HepG2 (cell line): ENCODE results near the gene ATP5MC2. TPM values are rescaled to one million over a fixed set of nuclear protein-coding genes. Genes with fewer than 3 reads are reported as not detected.

Experiments
- ATAC-seq: fragments of 200-7000 bp; cut with Tn5 transposase; 3 replicates; pipeline ENCODE4 v1.9.1; 2020; ENCODE audit warnings: mild to moderate bottlenecking, moderate library complexity
- BruUV-seq: library from RNA; stranded (reverse); fragments of 400-500 nt; replicated peaks from 2 replicates; lab custom pipeline; 2021; lab: Mats Ljungman, UMichigan
- CTCF ChIA-PET: fragments of 300-600 bp; formaldehyde crosslinking; extraction: SDS; loops from one replicate; lab custom pipeline; 2021; ENCODE audit warnings: low total read pairs, inconsistent platforms, low intra/inter-chr PET ratio; lab: Yijun Ruan, JAX
- POLR2A ChIA-PET: fragments of 350-600 bp; sonication (Branson Sonifier 250); formaldehyde crosslinking; loops from one replicate; lab custom pipeline; 2020; ENCODE audit warnings: antibody characterized with exemption, inconsistent platforms; lab: Yijun Ruan, JAX
- DNase-seq: peaks from one replicate; pipeline ENCODE4 v3.0.0-alpha.2; 2015; ENCODE audit warnings: low spot score
- FAIRE-seq: peaks from 3 replicates; lab custom pipeline; 2011; peaks lifted over from hg19 to GRCh38; lab: Jason Lieb, UNC
- H2AFZ ChIP-seq: one replicate; pipeline ENCODE4 v1.6.1; 2011; ENCODE audit warnings: low read length, inconsistent platforms
- H3K27ac ChIP-seq: fragments of 300-600 bp; 3 replicates; pipeline ENCODE4 v1.8.0; 2011; ENCODE audit warnings: mixed run types, mild to moderate bottlenecking, mixed read lengths, low read length, inconsistent platforms; ENCODE audit not compliant: insufficient read depth; ENCODE audit errors: extremely low read length
- H3K27me3 ChIP-seq, 2 experiments: fragments of 200-600 bp in 1 of 2; 2 replicates in 1 of 2; 3 replicates in 1 of 2; pipeline versions ENCODE4 v1.6.0 to v1.8.0; 2011; ENCODE audit warnings: low read length in 2 of 2, mild to moderate bottlenecking in 2 of 2, moderate library complexity in 2 of 2, inconsistent platforms in 1 of 2; ENCODE audit not compliant: insufficient read depth in 2 of 2, control insufficient read depth in 1 of 2
- H3K36me3 ChIP-seq, 2 experiments: fragments of 200-600 bp in 1 of 2; replicated peaks in 1 of 2; 2 replicates in 1 of 2; 3 replicates in 1 of 2; pipeline versions ENCODE4 v1.5.1 to v1.8.0; 2011; ENCODE audit warnings: low read length in 2 of 2, inconsistent platforms in 1 of 2; ENCODE audit not compliant: insufficient read depth in 2 of 2, control insufficient read depth in 1 of 2
- H3K4me1 ChIP-seq: 2 replicates; pipeline ENCODE4 v1.5.1; 2012; ENCODE audit warnings: low read length, inconsistent platforms; ENCODE audit not compliant: insufficient read depth
- H3K4me2 ChIP-seq: 2 replicates; pipeline ENCODE4 v1.6.0; 2011; ENCODE audit warnings: low read depth, low read length, inconsistent platforms
- H3K4me3 ChIP-seq, 3 experiments: fragments of 200-600 bp in 1 of 3; sonication (generic), shearing (Covaris generic) in 1 of 3; replicated peaks in 1 of 3; 2 replicates each; pipeline ENCODE4 v1.5.1; 2011 to 2016; ENCODE audit warnings: low read length in 3 of 3, inconsistent platforms in 2 of 3, low read depth in 2 of 3, mild to moderate bottlenecking in 2 of 3, control low read depth in 1 of 3, mixed read lengths in 1 of 3; ENCODE audit not compliant: insufficient read depth in 1 of 3
- H3K79me2 ChIP-seq: one replicate; pipeline ENCODE4 v1.6.1; 2011; ENCODE audit warnings: low read length, inconsistent platforms; ENCODE audit not compliant: insufficient read depth
- H3K9ac ChIP-seq: 2 replicates; pipeline ENCODE4 v1.6.0; 2011; ENCODE audit warnings: mild to moderate bottlenecking, low read depth, low read length, inconsistent platforms; ENCODE audit not compliant: insufficient read depth
- H3K9me3 ChIP-seq: 2 replicates; pipeline ENCODE4 v1.5.1; 2012; ENCODE audit warnings: mild to moderate bottlenecking, low read length
- H4K20me1 ChIP-seq: 2 replicates; pipeline ENCODE4 v1.6.0; 2011; ENCODE audit warnings: inconsistent platforms, mild to moderate bottlenecking, low read length, moderate library complexity; ENCODE audit not compliant: insufficient read depth
- GATAD2A ChIP-seq: IDR thresholded peaks from 2 replicates; pipeline ENCODE4 v1.6.1; 2016
- GFI1 ChIP-seq: sonication (generic); formaldehyde crosslinking; IDR thresholded peaks from 2 replicates; pipeline ENCODE4 v1.5.0; 2020; ENCODE audit warnings: missing genetic modification reagents, mild to moderate bottlenecking, borderline replicate concordance
- MIER3 ChIP-seq: IDR thresholded peaks from 2 replicates; pipeline ENCODE4 v1.6.1; 2016; ENCODE audit warnings: missing compliant biosample characterization, borderline replicate concordance
- NAIF1 ChIP-seq: sonication (generic); formaldehyde crosslinking; IDR thresholded peaks from 2 replicates; pipeline ENCODE4 v1.5.0; 2020; ENCODE audit warnings: mild to moderate bottlenecking, missing genetic modification reagents, borderline replicate concordance
- SAP130 ChIP-seq: IDR thresholded peaks from 2 replicates; pipeline ENCODE4 v1.6.1; 2016; ENCODE audit warnings: low read depth
- SP5 ChIP-seq: IDR thresholded peaks from 2 replicates; pipeline ENCODE4 v1.6.1; 2016; ENCODE audit warnings: low read depth, borderline replicate concordance
- ZNF337 ChIP-seq: sonication (generic); formaldehyde crosslinking; IDR thresholded peaks from 2 replicates; pipeline ENCODE4 v1.5.1; 2020; ENCODE audit warnings: missing genetic modification reagents, low read depth, mild to moderate bottlenecking, borderline replicate concordance
- WGBS: methylation state at CpG from one replicate; pipeline ENCODE4 v1.1.6; 2017; ENCODE audit warnings: low lambda C conversion rate; 5-methylcytosine and 5-hydroxymethylcytosine counted together
- in situ Hi-C: cut with HindIII; loops from 2 replicates; pipeline ENCODE4 v1.10.0; 2017; ENCODE audit warnings: low pct_unique_long_range_greater_than_20kb; ENCODE audit not compliant: extremely low pct_ligation_motif_present
- intact Hi-C: fragments of 100-400 bp; cut with micrococcal nuclease; formaldehyde crosslinking; loops from one replicate; pipeline ENCODE4 v1.10.0; 2022; ENCODE audit not compliant: unreplicated experiment
- polyA plus RNA-seq, 8 experiments: library from polyadenylated mRNA; depleted of rRNA in 3 of 8; stranded (reverse) in 7 of 8; unstranded in 1 of 8; fragments of >200 nt; fragmentation: Illumina TruSeq in 4 of 8; extraction: Trizol in 4 of 8; gene quantifications; 2 replicates each; pipeline versions ENCODE4 v1.2.1 to v1.2.3, GENCODE V29; 2011 to 2016; ENCODE audit warnings: low read depth in 4 of 8, missing spikeins in 1 of 8, mixed read lengths in 1 of 8; ENCODE audit not compliant: insufficient read depth in 1 of 8
- total RNA-seq, 5 experiments: library from RNA; depleted of rRNA; stranded (reverse); fragments of >200 nt; fragmentation: Illumina TruSeq; extraction: Trizol; gene quantifications; 2 replicates each; pipeline ENCODE4 v1.2.3, GENCODE V29; 2016; ENCODE audit warnings: low read depth in 1 of 5
- TF ChIP-seq, protein P1 (sequence below): sonication (generic); formaldehyde crosslinking; IDR thresholded peaks from 2 replicates; pipeline ENCODE4 v1.4.0; 2020; ENCODE audit warnings: missing genetic modification reagents, borderline replicate concordance
- TF ChIP-seq, protein P2 (sequence below): sonication (generic); formaldehyde crosslinking; IDR thresholded peaks from 2 replicates; pipeline ENCODE4 v1.4.0; 2020; ENCODE audit warnings: missing genetic modification reagents
- TF ChIP-seq, protein P3 (sequence below): sonication (generic); formaldehyde crosslinking; IDR thresholded peaks from 2 replicates; pipeline ENCODE4 v1.4.0; 2020; ENCODE audit warnings: missing genetic modification reagents, mild to moderate bottlenecking, borderline replicate concordance

Gene ATP5MC2
- total and polyA plus RNA-seq, 2 of the 13 experiments (the other 11 are each of a cell fraction or from before 2014, with no cell fraction given) = 230 to 257 TPM

DNA sequence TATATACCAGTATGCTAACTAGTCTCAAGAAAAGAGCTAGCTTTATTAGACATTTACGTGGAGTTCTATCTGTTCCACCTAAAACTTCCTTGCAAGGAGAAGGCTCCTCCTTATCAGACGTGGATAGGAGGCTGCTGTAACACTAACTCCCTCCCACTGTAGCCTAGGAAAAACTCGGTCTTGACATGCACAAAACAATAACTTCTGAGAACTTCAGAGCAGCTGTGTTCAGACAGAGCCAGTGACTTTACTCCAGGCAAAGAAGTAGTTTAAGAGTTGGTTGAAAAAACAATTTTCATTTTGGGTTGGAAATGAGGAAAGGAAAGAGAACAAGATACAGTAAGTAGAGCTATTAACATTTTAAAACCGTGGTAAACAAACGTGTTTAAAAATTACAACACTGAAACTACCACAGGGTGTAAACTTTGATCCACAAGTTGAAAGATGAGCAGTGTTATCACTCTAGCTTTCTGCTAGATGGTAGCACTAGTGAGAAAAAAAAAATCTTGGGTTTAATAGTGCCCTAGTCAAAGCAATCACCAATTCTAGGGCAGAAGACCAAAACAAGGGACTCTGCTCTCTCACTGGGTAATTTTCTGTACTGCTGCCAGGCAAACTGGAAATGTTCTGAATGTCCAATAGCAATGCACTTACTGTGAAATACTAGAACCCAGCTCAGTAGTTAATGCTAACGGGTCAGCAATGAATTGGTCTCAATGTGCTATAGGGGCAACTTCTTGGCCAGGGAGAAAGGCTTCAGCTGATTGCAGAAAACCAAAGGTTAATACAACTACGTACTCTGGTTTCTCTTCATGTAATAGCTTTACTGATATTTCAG is 52.1 kb downstream of the ATP5MC2 start:
- Histone ChIP-seq H4K20me1 (no peaks in the 10 kb centered on the region), H3K79me2 (peaks cover 61% of the 10 kb centered on the region), H3K4me1 (peaks cover 28% of the 10 kb centered on the region), H3K9ac (peak overlapping the region; percentile 89), H3K4me2 (peak overlapping the region; percentile 96), H3K27ac (peak overlapping the region; percentile 88), H2AFZ (no peak overlapping the region), H3K27me3 (no peaks in the 10 kb centered on the region; a peak in 1 of 5 replicates), H3K4me3 (peak overlapping the region; percentile 85 to 95 (median 92); a peak in 5 of 6 replicates), H3K36me3 (no peaks in the 10 kb centered on the region), H3K9me3 (no peaks in the 10 kb centered on the region)
- in situ Hi-C loops = no loop called here
- ChIA-PET POLR2A (interaction anchor here (1.1 to 2.1 kb wide), 5 partner anchors 25 to 656 kb away, joined by 3 to 14 read pairs (median 4); partner anchors contain the start of genes ATP5MC2, CBX5 and HNRNPA1), CTCF (no interaction called here)
- DNase-seq = peak; percentile 52
- BruUV-seq = no TSS peak
- intact Hi-C loops = loop anchor here (5.0 kb wide), 1 partner anchor 34 kb away; no protein-coding TSS in a partner anchor
- 21% methylated on average over 7 of the region's 7 CpGs for WGBS
- FAIRE-seq = no peak
- TF ChIP-seq GFI1 = 0 out of 2 replicates have a peak, but pooled peaks have one; percentile 50
- TF ChIP-seq GATAD2A (CRISPR knock-in tag) = 0 out of 2 replicates have a peak, but pooled peaks have one; percentile 22
- TF ChIP-seq, protein P1, sequence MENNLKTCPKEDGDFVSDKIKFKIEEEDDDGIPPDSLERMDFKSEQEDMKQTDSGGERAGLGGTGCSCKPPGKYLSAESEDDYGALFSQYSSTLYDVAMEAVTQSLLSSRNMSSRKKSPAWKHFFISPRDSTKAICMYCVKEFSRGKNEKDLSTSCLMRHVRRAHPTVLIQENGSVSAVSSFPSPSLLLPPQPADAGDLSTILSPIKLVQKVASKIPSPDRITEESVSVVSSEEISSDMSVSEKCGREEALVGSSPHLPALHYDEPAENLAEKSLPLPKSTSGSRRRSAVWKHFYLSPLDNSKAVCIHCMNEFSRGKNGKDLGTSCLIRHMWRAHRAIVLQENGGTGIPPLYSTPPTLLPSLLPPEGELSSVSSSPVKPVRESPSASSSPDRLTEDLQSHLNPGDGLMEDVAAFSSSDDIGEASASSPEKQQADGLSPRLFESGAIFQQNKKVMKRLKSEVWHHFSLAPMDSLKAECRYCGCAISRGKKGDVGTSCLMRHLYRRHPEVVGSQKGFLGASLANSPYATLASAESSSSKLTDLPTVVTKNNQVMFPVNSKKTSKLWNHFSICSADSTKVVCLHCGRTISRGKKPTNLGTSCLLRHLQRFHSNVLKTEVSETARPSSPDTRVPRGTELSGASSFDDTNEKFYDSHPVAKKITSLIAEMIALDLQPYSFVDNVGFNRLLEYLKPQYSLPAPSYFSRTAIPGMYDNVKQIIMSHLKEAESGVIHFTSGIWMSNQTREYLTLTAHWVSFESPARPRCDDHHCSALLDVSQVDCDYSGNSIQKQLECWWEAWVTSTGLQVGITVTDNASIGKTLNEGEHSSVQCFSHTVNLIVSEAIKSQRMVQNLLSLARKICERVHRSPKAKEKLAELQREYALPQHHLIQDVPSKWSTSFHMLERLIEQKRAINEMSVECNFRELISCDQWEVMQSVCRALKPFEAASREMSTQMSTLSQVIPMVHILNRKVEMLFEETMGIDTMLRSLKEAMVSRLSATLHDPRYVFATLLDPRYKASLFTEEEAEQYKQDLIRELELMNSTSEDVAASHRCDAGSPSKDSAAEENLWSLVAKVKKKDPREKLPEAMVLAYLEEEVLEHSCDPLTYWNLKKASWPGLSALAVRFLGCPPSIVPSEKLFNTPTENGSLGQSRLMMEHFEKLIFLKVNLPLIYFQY (CRISPR knock-in tag) = peak; percentile 44; the same call in 1 of the 2 replicates
- 0 out of 2 replicates have a peak, but pooled peaks have one; percentile 37 for TF ChIP-seq NAIF1 (CRISPR knock-in tag)
- no peak for TF ChIP-seq ZNF337 (CRISPR knock-in tag)
- peak; percentile 29; the same call in 1 of the 2 replicates for TF ChIP-seq SAP130 (CRISPR knock-in tag)
- TF ChIP-seq, protein P2, sequence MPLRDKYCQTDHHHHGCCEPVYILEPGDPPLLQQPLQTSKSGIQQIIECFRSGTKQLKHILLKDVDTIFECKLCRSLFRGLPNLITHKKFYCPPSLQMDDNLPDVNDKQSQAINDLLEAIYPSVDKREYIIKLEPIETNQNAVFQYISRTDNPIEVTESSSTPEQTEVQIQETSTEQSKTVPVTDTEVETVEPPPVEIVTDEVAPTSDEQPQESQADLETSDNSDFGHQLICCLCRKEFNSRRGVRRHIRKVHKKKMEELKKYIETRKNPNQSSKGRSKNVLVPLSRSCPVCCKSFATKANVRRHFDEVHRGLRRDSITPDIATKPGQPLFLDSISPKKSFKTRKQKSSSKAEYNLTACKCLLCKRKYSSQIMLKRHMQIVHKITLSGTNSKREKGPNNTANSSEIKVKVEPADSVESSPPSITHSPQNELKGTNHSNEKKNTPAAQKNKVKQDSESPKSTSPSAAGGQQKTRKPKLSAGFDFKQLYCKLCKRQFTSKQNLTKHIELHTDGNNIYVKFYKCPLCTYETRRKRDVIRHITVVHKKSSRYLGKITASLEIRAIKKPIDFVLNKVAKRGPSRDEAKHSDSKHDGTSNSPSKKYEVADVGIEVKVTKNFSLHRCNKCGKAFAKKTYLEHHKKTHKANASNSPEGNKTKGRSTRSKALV (CRISPR knock-in tag) = 0 out of 2 replicates have a peak, but pooled peaks have one; percentile 4
- TF ChIP-seq MIER3 (CRISPR knock-in tag) = no peak
- TF ChIP-seq SP5 (CRISPR knock-in tag) = no peak
- TF ChIP-seq, protein P3, sequence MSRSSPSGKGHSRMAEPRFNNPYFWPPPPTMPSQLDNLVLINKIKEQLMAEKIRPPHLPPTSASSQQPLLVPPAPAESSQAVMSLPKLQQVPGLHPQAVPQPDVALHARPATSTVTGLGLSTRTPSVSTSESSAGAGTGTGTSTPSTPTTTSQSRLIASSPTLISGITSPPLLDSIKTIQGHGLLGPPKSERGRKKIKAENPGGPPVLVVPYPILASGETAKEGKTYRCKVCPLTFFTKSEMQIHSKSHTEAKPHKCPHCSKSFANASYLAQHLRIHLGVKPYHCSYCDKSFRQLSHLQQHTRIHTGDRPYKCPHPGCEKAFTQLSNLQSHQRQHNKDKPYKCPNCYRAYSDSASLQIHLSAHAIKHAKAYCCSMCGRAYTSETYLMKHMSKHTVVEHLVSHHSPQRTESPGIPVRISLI (CRISPR knock-in tag) = peak; percentile 50; the same call in 1 of the 2 replicates
- peak; percentile 14; the same call in 2 of the 3 replicates for ATAC-seq
